ENCODE data around the gene MLLT11.
A peak's percentile ranks its signal among the peaks of the same experiment; 100 is the strongest.

The MLLT11 gene, protein sequence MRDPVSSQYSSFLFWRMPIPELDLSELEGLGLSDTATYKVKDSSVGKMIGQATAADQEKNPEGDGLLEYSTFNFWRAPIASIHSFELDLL

GRCh38 chr1:151060007-151060656 lies at the start of gene MLLT11:
TSS of gene MLLT11 (plus strand) at chr1:151060397. CDS start at chr1:151067225, 6,828 bp downstream.
- DNase-seq = no peak

DNA sequence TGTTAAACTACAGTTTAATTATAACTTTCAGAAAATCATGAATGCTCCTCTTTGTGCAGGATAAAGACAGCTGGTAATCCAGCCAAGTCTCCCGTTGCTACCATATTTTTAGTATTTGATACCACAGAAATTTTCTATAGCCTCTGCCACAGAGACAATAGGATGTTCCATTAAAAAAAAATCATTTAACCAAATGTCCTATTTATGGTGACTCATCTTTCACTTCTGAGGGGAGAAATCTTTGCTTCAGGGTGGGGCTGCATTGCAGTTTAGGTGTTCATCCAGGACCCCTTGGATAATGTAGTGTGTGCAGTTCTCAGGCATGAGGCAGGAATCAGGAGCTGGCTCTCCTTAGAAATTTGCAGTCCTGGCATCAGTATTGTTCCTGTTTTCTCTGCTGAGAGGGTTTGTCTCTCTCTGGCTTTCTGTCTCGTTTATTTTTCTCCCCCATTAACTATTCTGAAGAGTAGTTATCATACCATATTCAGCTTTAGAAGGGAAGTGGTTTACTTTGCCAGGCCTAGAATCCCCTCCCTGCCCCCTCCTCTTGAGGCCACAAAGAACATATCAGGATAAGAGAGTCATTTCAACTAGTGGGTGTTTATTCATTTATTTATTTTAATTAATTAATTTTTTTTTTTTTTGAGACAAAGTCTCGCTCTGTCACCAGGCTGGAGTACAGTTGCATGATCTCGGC lies 48.9 kb upstream of the MLLT11 start:
- peak; percentile 28 for DNase-seq

- no peak for DNase-seq
Measured at GRCh38 chr1:151012684-151013471, 47.3 kb upstream of the MLLT11 start.

GRCh38 chr1:151013518-151013917 lies 46.7 kb upstream of the MLLT11 start:
- peak; percentile 24 for DNase-seq

GRCh38 chr1:151024540-151025146 lies 35.6 kb upstream of the MLLT11 start:
- DNase-seq = peak; percentile 24

GRCh38 chr1:151026460-151026859 lies 33.7 kb upstream of the MLLT11 start:
- no peak for DNase-seq

DNA sequence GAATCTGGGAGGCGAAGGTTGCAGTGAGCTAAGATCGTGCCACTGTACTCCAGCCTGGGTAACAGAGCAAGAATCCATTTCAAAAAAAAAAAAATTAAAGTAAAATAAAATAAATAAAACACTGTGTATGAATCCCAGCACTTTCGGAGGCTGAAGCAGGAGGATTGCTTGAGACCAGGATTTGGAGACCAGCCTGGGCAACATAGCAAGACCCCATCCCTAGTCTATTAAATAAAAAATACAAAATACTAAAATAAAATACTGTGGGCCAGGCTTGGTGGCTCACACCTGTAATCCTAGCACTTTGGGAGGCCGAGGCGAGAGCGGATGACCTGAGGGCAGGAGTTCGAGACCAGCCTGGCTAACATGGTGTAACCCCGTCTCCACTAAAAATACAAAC lies 28.0 kb upstream of the MLLT11 start:
- DNase-seq = no peak

DNA sequence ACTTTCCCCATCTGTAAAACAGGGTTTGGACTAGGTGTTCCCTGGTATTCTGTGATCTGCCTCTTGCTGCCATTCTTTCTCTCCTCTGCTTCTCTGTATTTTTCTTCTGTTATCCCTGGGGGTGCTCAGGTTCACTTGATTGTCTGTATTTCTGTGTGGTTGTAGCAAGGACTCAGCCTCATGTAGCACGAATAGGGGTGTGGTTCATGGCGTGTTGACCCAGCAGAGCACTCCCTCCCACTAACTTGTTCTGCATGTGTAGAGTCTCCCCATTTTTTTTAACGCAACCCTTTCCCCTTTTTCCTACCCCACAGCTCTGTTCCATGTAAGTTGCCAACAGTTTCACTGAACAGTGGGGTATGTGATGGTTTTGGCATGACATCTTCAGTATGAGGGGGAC lies 25.0 kb upstream of the MLLT11 start:
- no peak for DNase-seq

DNA sequence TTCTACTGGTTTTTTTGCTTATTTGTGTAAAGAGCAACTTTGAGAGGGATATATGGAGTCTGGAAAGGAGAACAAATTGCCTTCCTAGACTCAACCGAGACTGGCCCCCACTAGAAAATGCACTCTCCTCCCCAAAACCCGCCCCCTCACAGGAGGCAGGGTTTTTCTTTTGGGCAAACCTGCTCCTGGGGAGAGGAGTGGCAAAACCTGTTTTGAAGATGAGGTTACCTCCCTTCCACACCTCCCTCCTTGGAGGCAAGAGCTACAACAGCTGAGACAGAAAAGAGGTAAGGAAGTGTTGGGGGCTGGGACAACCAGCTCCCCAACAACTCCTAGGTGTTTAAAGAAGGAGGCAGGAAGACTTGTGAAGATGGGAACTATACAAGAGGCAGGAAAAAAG lies 23.8 kb upstream of the MLLT11 start, which contains the start of gene BNIPL:
TSS of gene BNIPL (plus strand) at position 231 of the 400 bp plus-strand sequence. CDS start at position 371, 140 bp downstream.
- no peak for DNase-seq

- no peak for DNase-seq
Measured at GRCh38 chr1:151037032-151037431, 23.2 kb upstream of the MLLT11 start.

- DNase-seq = no peak
Measured at GRCh38 chr1:151039521-151039920, 20.7 kb upstream of the MLLT11 start.

DNA sequence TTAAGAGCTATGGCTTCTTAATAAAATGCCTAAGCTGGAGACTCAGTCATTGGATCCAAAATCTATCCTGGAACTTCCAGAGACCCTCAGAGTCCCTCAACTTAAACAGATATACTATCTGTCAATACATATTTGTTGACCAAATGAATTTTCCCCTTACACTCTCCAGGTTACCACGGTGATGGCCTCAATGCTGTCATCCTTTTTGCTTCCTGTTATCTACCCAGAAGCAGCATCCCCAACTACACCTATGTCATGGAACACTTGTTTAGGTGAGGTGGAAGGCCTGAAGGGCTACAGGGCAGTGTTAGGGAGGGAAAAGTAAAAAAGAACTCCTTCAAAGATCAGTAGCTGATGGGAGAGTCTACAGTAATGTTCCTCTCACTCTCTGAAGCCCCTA lies 17.0 kb upstream of the MLLT11 start:
- DNase-seq = no peak

DNA sequence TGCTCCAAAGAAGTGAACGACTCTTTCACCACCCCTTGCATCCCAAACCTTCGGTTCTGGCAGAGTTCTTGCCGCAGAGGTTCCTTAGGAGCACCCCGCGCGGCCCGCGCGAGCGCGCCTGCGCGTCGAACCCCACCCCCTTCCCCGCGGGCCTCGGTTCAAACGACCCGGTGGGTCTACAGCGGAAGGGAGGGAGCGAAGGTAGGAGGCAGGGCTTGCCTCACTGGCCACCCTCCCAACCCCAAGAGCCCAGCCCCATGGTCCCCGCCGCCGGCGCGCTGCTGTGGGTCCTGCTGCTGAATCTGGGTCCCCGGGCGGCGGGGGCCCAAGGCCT lies 12.6 kb upstream of the MLLT11 start, which contains the start of gene C1orf56:
TSS of gene C1orf56 (plus strand) at position 161 of the 334 bp plus-strand sequence. CDS start at position 258, 97 bp downstream.
- peak; percentile 17 for DNase-seq

- DNase-seq = no peak
Measured at GRCh38 chr1:151047925-151048644, 12.1 kb upstream of the MLLT11 start.

- DNase-seq = no peak
Measured at GRCh38 chr1:151048645-151049032, 11.6 kb upstream of the MLLT11 start.

- DNase-seq = no peak
Measured at GRCh38 chr1:151049458-151049857, 10.7 kb upstream of the MLLT11 start.

GRCh38 chr1:151050051-151050688 lies 10.0 kb upstream of the MLLT11 start:
- DNase-seq = no peak

- DNase-seq = no peak
Measured at GRCh38 chr1:151051356-151052009, 8.7 kb upstream of the MLLT11 start.

GRCh38 chr1:151054971-151055547 lies 5.1 kb upstream of the MLLT11 start:
- no peak for DNase-seq

DNA sequence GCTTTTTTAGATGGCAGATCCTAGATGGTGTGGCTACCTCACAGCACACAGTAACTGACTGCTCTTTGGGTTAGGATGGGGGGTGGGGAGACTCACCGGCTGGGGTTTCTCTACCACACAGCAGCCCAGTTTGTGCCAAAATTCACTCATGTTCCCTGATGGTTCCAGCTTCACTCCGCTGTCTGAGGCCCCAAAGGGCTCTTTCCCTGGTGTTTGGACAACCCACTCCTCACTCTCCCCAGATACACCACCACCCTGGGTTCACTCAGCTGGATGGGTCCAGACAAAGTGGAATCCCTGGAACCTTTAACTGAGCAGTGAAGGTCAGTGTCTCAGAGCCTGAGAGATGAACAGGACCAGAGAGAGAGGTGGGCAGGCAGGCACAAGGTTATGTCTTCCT lies 4.6 kb upstream of the MLLT11 start:
- DNase-seq = no peak

DNA sequence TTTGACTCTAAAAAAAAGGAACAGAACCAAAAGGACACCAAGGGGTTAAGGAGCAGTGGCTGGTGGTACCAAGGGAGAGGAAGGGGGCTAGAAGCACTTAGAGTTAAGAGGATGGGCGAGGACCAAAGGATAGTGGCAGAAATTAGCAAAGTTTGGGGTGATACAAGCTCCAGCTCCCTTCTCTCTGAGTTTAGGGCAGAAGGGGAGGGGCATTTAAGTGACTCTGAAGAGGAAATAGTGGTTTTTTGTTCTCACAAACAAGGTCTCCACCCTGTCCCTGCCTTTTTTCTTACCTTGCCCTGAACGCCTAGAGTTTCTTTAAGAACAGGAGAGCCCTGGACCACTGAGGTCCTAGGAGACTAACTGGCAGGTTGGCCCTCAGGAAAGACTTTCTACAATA lies 4.0 kb upstream of the MLLT11 start:
- DNase-seq = no peak

Data from NCI-H2029 treated with DMSO at 0.1 percent for 48 hours (cell line).